ENCODE data around the gene DMD.

The DMD gene

DNA sequence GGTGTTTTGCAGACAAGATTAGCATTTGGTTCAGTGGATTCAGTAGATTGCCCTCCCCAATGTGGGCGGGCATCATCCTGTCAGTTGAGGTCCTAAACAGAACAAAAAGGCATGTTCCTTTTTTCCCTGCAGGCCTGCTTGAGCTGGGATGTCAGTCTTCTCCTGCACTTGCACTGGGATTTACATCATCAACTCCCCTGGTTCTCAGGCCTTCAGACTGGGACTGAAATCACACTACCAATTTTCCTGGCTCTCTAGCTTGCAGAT lies 1860.6 kb downstream of the DMD start:
- H3K27ac ChIP-seq: no peak overlapping the region
- no peak overlapping the region for H3K4me3 ChIP-seq
- H3K9ac ChIP-seq (ENCODE audit: insufficient read length): no peak overlapping the region
- H3K36me3 ChIP-seq (ENCODE audit: insufficient read depth, low read length): no peaks in the 10 kb centered on the region
- TF ChIP-seq FOXP2 (optimal IDR thresholded peaks at IDR 0.05; ENCODE audit: control extremely low read depth, extremely low read length, insufficient read depth) (no peak), EZH2 (IDR thresholded peaks at IDR 0.05) (no peak), POLR2AphosphoS5 (IDR thresholded peaks at IDR 0.05; ENCODE audit: borderline replicate concordance, low read depth, low read length) (no peak)
- DNase-seq (ENCODE audit: low read depth, low spot score): no peak
- no peaks in the 10 kb centered on the region for H3K9me3 ChIP-seq (ENCODE audit: low read depth, low read length)

DNA sequence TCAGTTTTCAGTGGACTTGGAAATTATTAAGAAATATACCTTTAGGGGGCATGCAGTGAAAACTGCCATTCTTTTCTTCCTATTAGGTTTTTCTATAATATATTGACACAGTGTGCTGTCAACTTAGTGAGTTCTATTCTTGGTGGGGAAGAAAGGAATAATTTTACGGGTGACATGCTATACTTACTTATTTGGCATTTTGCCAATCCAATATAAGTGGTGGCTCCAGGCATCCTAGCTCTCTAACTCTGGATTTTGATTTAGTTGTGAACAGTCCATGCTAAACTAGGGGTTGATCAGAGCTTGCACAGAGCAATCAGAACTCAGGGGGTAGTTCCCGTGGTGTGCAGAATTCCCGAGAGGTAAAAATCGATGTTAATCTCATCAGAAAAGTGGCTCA lies 1861.8 kb downstream of the DMD start:
- H3K27ac ChIP-seq: no peak overlapping the region
- no peak overlapping the region for H3K9ac ChIP-seq (ENCODE audit: insufficient read length)
- H3K36me3 ChIP-seq (ENCODE audit: insufficient read depth, low read length): no peaks in the 10 kb centered on the region
- H3K9me3 ChIP-seq (ENCODE audit: low read depth, low read length): no peaks in the 10 kb centered on the region
- no peak overlapping the region for H3K4me3 ChIP-seq
- no peak for TF ChIP-seq POLR2AphosphoS5 (IDR thresholded peaks at IDR 0.05; ENCODE audit: borderline replicate concordance, low read depth, low read length)
- no peak for TF ChIP-seq EZH2 (IDR thresholded peaks at IDR 0.05)
- no peak for TF ChIP-seq FOXP2 (optimal IDR thresholded peaks at IDR 0.05; ENCODE audit: control extremely low read depth, extremely low read length, insufficient read depth)
- no peak for DNase-seq (ENCODE audit: low read depth, low spot score)

DNA sequence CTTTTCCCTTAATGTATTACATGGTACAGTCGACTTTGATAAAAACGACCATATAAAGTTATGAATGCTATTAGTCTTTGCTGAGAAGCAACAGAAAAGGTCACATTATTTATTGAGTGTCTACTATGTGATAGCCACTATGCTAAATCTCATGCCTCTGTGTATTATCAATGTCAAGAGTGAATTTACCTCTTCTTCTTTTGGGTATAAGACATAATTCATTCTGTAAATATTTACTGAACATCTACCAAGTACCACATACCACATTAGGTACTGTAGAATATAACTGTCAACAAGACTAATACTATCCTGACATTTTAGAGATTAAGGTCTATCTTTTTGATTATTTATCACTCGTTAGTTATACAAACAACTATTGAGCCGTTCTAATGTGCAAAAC lies 1870.8 kb downstream of the DMD start:
- H3K27ac ChIP-seq: no peak overlapping the region
- no peaks in the 10 kb centered on the region for H3K9me3 ChIP-seq (ENCODE audit: low read depth, low read length)
- H3K9ac ChIP-seq (ENCODE audit: insufficient read length): no peak overlapping the region
- no peak overlapping the region for H3K4me3 ChIP-seq
- no peak for TF ChIP-seq FOXP2 (optimal IDR thresholded peaks at IDR 0.05; ENCODE audit: control extremely low read depth, extremely low read length, insufficient read depth)
- no peaks in the 10 kb centered on the region for H3K36me3 ChIP-seq (ENCODE audit: insufficient read depth, low read length)
- no peak for DNase-seq (ENCODE audit: low read depth, low spot score)

DNA sequence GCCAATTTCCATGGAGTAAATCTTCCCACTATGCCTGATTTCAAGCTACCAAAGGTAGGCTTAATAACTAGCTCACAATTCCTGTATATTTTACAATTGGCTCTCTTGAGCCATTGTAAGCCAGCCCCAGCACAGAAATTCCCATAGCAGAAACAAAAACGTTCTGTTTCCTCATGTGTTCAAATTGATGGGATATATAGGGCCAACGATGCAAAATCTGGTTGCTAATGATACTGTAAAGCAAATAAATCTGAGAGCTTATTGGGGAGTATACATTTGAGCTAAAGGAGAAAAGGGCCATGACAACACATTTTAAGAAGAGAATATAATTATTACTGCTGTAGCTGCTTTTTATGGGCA lies 1872.4 kb downstream of the DMD start:
- TF ChIP-seq EZH2 (IDR thresholded peaks at IDR 0.05) (no peak), POLR2AphosphoS5 (IDR thresholded peaks at IDR 0.05; ENCODE audit: borderline replicate concordance, low read depth, low read length) (no peak), FOXP2 (optimal IDR thresholded peaks at IDR 0.05; ENCODE audit: control extremely low read depth, extremely low read length, insufficient read depth) (no peak)
- no peaks in the 10 kb centered on the region for H3K9me3 ChIP-seq (ENCODE audit: low read depth, low read length)
- no peaks in the 10 kb centered on the region for H3K36me3 ChIP-seq (ENCODE audit: insufficient read depth, low read length)
- no peak overlapping the region for H3K9ac ChIP-seq (ENCODE audit: insufficient read length)
- no peak for DNase-seq (ENCODE audit: low read depth, low spot score)
- H3K4me3 ChIP-seq: no peak overlapping the region
- H3K27ac ChIP-seq: no peak overlapping the region

DNA sequence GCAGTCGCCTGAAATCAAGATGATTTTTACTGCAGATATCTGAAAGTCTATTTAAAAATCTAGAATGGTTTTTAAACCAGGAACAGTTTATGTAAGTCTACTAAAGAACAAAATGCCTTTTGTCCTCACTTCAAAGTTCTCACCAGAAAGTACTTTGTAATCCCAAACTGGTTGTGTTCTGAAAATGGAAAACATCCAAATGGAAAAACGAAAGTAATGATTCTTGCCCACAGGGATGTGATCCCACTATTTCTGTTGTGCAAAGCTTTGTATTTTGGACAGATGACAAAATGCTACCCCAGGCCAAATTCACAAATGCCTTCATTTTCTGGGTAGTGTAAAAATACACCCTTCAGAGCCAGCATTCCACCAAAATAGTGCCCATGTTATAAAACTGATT lies 1874.0 kb downstream of the DMD start:
- Histone ChIP-seq H3K9me3 (ENCODE audit: low read depth, low read length) (no peaks in the 10 kb centered on the region), H3K9ac (ENCODE audit: insufficient read length) (no peak overlapping the region), H3K36me3 (ENCODE audit: insufficient read depth, low read length) (no peaks in the 10 kb centered on the region), H3K27ac (no peak overlapping the region), H3K4me3 (no peak overlapping the region)
- DNase-seq (ENCODE audit: low read depth, low spot score): no peak
- TF ChIP-seq POLR2AphosphoS5 (IDR thresholded peaks at IDR 0.05; ENCODE audit: borderline replicate concordance, low read depth, low read length) (no peak), FOXP2 (optimal IDR thresholded peaks at IDR 0.05; ENCODE audit: control extremely low read depth, extremely low read length, insufficient read depth) (no peak), EZH2 (IDR thresholded peaks at IDR 0.05) (no peak)

DNA sequence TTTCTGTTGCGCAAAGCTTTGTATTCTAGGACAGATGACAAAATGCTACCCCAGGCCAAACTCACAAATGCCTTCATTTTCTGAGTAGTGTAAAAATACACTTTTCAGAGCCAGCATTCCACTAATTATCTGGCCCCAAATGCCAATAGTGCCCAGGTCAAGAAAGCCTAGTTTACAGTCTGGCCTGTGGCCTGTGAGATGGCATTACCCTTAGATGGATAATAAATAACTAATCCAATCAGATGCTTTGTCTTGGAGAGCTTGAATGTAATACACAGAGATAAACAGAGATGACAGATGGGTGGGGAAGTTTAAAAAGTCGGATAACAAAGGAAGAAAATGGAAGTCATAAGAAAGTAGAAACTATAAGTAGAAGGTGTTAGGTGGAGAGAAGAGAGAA lies 1874.9 kb downstream of the DMD start:
- H3K36me3 ChIP-seq (ENCODE audit: insufficient read depth, low read length): no peaks in the 10 kb centered on the region
- no peak overlapping the region for H3K9ac ChIP-seq (ENCODE audit: insufficient read length)
- no peak for TF ChIP-seq POLR2AphosphoS5 (IDR thresholded peaks at IDR 0.05; ENCODE audit: borderline replicate concordance, low read depth, low read length)
- TF ChIP-seq FOXP2 (optimal IDR thresholded peaks at IDR 0.05; ENCODE audit: control extremely low read depth, extremely low read length, insufficient read depth): no peak
- H3K9me3 ChIP-seq (ENCODE audit: low read depth, low read length): no peaks in the 10 kb centered on the region
- no peak for DNase-seq (ENCODE audit: low read depth, low spot score)
- H3K27ac ChIP-seq: no peak overlapping the region
- H3K4me3 ChIP-seq: no peak overlapping the region

DNA sequence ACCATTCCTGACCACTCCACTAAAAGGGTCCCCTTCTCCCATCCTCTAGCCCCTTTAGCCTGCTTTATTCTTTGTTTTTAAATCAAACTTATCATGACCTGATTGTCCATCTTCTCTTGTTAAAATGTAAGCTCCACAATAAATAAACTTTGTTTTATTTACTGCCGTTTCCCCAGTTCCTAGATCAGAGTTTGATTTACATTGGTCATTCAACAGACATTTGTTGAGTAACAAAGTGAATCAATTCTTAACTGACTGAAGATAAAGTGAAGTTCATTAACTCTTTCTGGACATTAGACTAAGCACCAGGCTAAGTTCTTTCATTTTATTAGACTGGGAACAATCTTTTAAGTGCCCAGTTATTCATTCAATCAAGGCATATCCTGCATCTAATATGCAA lies 1876.4 kb downstream of the DMD start:
- no peak for DNase-seq (ENCODE audit: low read depth, low spot score)
- Histone ChIP-seq H3K9ac (ENCODE audit: insufficient read length) (no peak overlapping the region), H3K9me3 (ENCODE audit: low read depth, low read length) (no peaks in the 10 kb centered on the region), H3K27ac (no peak overlapping the region), H3K4me3 (no peak overlapping the region), H3K36me3 (ENCODE audit: insufficient read depth, low read length) (no peaks in the 10 kb centered on the region)
- TF ChIP-seq EZH2 (IDR thresholded peaks at IDR 0.05) (no peak), FOXP2 (optimal IDR thresholded peaks at IDR 0.05; ENCODE audit: control extremely low read depth, extremely low read length, insufficient read depth) (no peak), POLR2AphosphoS5 (IDR thresholded peaks at IDR 0.05; ENCODE audit: borderline replicate concordance, low read depth, low read length) (no peak)

DNA sequence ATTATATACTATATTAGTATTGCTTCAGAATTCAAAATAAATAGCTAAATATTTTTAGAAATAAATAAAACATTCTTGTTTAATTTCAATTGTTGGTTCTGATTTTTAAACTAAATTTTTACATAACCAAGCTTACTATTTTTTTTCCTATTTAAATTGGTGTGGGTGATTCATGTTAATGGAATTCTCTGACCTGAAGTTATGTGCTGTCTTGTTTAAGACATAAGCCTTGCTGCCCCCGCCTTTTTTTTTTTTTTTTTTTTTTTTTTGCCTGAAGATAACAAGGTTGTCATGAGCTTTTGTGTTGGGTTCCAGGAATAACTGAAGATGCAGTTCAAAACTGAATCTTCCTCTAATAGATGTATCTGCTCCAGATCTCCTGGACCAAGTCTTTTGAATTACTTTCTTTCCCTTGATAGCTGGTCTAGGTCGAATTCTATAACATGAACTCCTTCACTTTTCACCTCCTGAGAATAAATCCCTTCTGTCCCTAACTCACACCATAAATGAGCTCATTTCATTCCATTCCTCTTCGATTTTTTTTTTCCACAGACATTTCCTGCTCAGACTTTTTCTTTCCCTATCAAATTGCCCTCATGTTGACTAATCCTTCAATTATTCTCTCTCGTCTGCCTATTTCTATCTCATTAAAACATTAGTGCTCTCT lies 1878.1 kb downstream of the DMD start:
- Histone ChIP-seq H3K27ac (no peak overlapping the region), H3K9ac (ENCODE audit: insufficient read length) (no peak overlapping the region), H3K36me3 (ENCODE audit: insufficient read depth, low read length) (no peaks in the 10 kb centered on the region), H3K4me3 (no peak overlapping the region), H3K9me3 (ENCODE audit: low read depth, low read length) (no peaks in the 10 kb centered on the region)
- TF ChIP-seq EZH2 (IDR thresholded peaks at IDR 0.05) (no peak), FOXP2 (optimal IDR thresholded peaks at IDR 0.05; ENCODE audit: control extremely low read depth, extremely low read length, insufficient read depth) (no peak), POLR2AphosphoS5 (IDR thresholded peaks at IDR 0.05; ENCODE audit: borderline replicate concordance, low read depth, low read length) (no peak)
- no peak for DNase-seq (ENCODE audit: low read depth, low spot score)

DNA sequence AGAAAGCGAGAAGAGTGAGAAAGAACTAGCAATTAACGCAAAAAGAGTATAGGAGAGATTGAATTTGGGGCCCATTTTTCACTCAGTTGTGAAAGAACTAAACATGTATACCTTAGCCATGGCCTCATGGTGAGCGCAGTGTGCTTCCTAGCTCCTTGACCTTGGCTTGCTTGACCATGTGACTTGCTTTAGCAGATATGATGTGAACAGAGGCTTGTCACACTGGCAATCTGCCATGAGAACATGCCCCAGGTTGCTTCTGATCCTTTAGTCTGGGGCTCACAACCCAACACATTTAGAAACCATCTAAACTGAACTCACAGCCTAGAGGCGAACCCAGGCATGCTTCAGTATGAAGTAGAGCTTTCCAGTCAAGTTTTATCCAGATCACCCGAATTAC lies 1879.4 kb downstream of the DMD start:
- Histone ChIP-seq H3K27ac (no peak overlapping the region), H3K36me3 (ENCODE audit: insufficient read depth, low read length) (no peaks in the 10 kb centered on the region), H3K9ac (ENCODE audit: insufficient read length) (no peak overlapping the region), H3K9me3 (ENCODE audit: low read depth, low read length) (no peaks in the 10 kb centered on the region), H3K4me3 (no peak overlapping the region)
- TF ChIP-seq POLR2AphosphoS5 (IDR thresholded peaks at IDR 0.05; ENCODE audit: borderline replicate concordance, low read depth, low read length) (no peak), FOXP2 (optimal IDR thresholded peaks at IDR 0.05; ENCODE audit: control extremely low read depth, extremely low read length, insufficient read depth) (no peak), EZH2 (IDR thresholded peaks at IDR 0.05) (no peak)
- no peak for DNase-seq (ENCODE audit: low read depth, low spot score)
